Raji (cell line): ENCODE results near the gene DOK6.

Source experiments
- POLR2A ChIP-seq: IDR thresholded peaks from 2 replicates; pipeline ENCODE4 v1.6.1; 2011; ENCODE audit warnings: low read depth, low read length, control low read depth; ENCODE audit not compliant: insufficient read depth

DOK6 gene

GRCh38 chr18:69400253-69400975 is at the start of gene DOK6:
DOK6 (plus strand) TSS chr18:69400888.
- no peak for TF ChIP-seq POLR2A

GRCh38 chr18:69353023-69353422 is 47.7 kb upstream of the DOK6 start:
- no peak for TF ChIP-seq POLR2A

- no peak for TF ChIP-seq POLR2A
These were observed 43.1 kb upstream of the DOK6 start for GRCh38 chr18:69357590-69357989.

- no peak for TF ChIP-seq POLR2A
These were observed 42.3 kb upstream of the DOK6 start for GRCh38 chr18:69358212-69358895.

GRCh38 chr18:69364930-69365329 is 35.8 kb upstream of the DOK6 start:
- no peak for TF ChIP-seq POLR2A

GRCh38 chr18:69365658-69366057 is 35.0 kb upstream of the DOK6 start:
- no peak for TF ChIP-seq POLR2A

- no peak for TF ChIP-seq POLR2A
These were observed 33.6 kb upstream of the DOK6 start for GRCh38 chr18:69367104-69367503.

GRCh38 chr18:69371729-69372128 is 29.0 kb upstream of the DOK6 start:
- no peak for TF ChIP-seq POLR2A

GRCh38 chr18:69380324-69380723 is 20.4 kb upstream of the DOK6 start:
- no peak for TF ChIP-seq POLR2A

- no peak for TF ChIP-seq POLR2A
These were observed 17.5 kb upstream of the DOK6 start for GRCh38 chr18:69383186-69383585.

GRCh38 chr18:69387186-69387585 is 13.5 kb upstream of the DOK6 start:
- TF ChIP-seq POLR2A = no peak

- TF ChIP-seq POLR2A = no peak
These were observed 12.5 kb upstream of the DOK6 start for GRCh38 chr18:69388222-69388621.

- no peak for TF ChIP-seq POLR2A
These were observed 3.6 kb upstream of the DOK6 start for GRCh38 chr18:69397096-69397495.

- TF ChIP-seq POLR2A = no peak
These were observed 1.4 kb upstream of the DOK6 start for GRCh38 chr18:69399253-69399652.

- TF ChIP-seq POLR2A = no peak
These were observed 213 bp downstream of the DOK6 start for GRCh38 chr18:69400976-69401225.

GRCh38 chr18:69401226-69401971 is 711 bp downstream of the DOK6 start:
- no peak for TF ChIP-seq POLR2A
